Stimulated activated CD4-positive, alpha-beta T cell treated with anti-CD3 and anti-CD28 coated beads, Interleukin-1b, Interleukin-23, amount 100 ng/mL, for 4 hours (primary cell): Measurements from ENCODE around the gene DENND4B.

Source experiments
- DNase-seq, 2 donors: peaks; one replicate each; pipeline ENCODE4 v3.0.0-alpha.2; 2020; ENCODE audit warnings: low read depth in 2 of 2

DENND4B gene

GRCh38 chr1:153970346-153970745, 23.8 kb upstream of the DENND4B start:
- DNase-seq = no peak

GRCh38 chr1:153968972-153969371, 22.5 kb upstream of the DENND4B start:
- no peak for DNase-seq

GRCh38 chr1:153968408-153968807, 21.9 kb upstream of the DENND4B start:
- DNase-seq = no peak

- DNase-seq = no peak
Measured at GRCh38 chr1:153968000-153968363, 21.5 kb upstream of the DENND4B start.

- peak; percentile 60 for DNase-seq
Measured at GRCh38 chr1:153967107-153967999, 20.8 kb upstream of the DENND4B start, which contains the start of gene CREB3L4. TSS of gene CREB3L4 (plus strand) at chr1:153967902. CDS start at chr1:153968526, 624 bp downstream.

- DNase-seq = no peak
Measured at GRCh38 chr1:153963850-153964331, 17.4 kb upstream of the DENND4B start.

GRCh38 chr1:153963030-153963849, 16.7 kb upstream of the DENND4B start, which contains the start of gene SLC39A1:
TSS of gene SLC39A1 (minus strand) at chr1:153963537. CDS start at chr1:153962715, 822 bp downstream.
- peak; percentile 88 to 92 for DNase-seq

GRCh38 chr1:153962088-153963029, 15.8 kb upstream of the DENND4B start:
- DNase-seq = no peak

GRCh38 chr1:153961421-153961820, 14.9 kb upstream of the DENND4B start:
- DNase-seq = no peak

GRCh38 chr1:153960206-153960605, 13.7 kb upstream of the DENND4B start:
- DNase-seq = no peak

GRCh38 chr1:153959454-153959853, 12.9 kb upstream of the DENND4B start:
- DNase-seq = no peak

GRCh38 chr1:153958961-153959260, 12.4 kb upstream of the DENND4B start:
- DNase-seq = no peak

- DNase-seq = peak; percentile 94 to 95
Measured at GRCh38 chr1:153958111-153958960, 11.8 kb upstream of the DENND4B start, which contains the start of gene CRTC2. TSS of gene CRTC2 (minus strand) at chr1:153958612. CDS start at chr1:153958497, 115 bp downstream.

GRCh38 chr1:153957744-153958110, 11.2 kb upstream of the DENND4B start:
- no peak for DNase-seq

GRCh38 chr1:153956997-153957715, 10.6 kb upstream of the DENND4B start:
- DNase-seq = no peak

- no peak for DNase-seq
Measured at GRCh38 chr1:153954826-153955225, 8.3 kb upstream of the DENND4B start.

- DNase-seq = no peak
Measured at GRCh38 chr1:153953859-153954365, 7.4 kb upstream of the DENND4B start.

GRCh38 chr1:153951801-153952200, 5.3 kb upstream of the DENND4B start:
- no peak for DNase-seq

- DNase-seq = no peak
Measured at GRCh38 chr1:153951183-153951582, 4.7 kb upstream of the DENND4B start.
